Subcutaneous adipose tissue (tissue), 4 donors: ENCODE data around the gene TBC1D26. TPM values are rescaled to one million over a fixed set of nuclear protein-coding genes. Genes with fewer than 3 reads are reported as not detected.

Source experiments
- CTCF ChIP-seq: fragments of 450-650 bp; IDR thresholded peaks from one replicate; pipeline ENCODE4 v1.5.1; 2016; ENCODE audit warnings: low read depth, mild to moderate bottlenecking, control low read depth, antibody characterized with exemption, moderate library complexity
- small RNA-seq: library from RNA; depleted of rRNA; stranded (forward); fragments of <200 nt; gene quantifications from one replicate; pipeline ENCODE3, GENCODE V24; 2016
- total RNA-seq, 4 donors: library from RNA; depleted of rRNA; stranded (reverse); fragments of >200 nt; gene quantifications; one replicate each; pipeline ENCODE4 v1.1.0, GENCODE V29; 2016

The TBC1D26 gene
- total RNA-seq, 4 donors from 2014 or later, result 1.5 TPM; not detected in 3

GRCh38 chr17:15779119-15779518 lies 47.0 kb downstream of the TBC1D26 start:
- TF ChIP-seq CTCF, result no peak

GRCh38 chr17:15780188-15780587 lies 48.1 kb downstream of the TBC1D26 start:
- no peak for TF ChIP-seq CTCF

GRCh38 chr17:15782866-15783265 lies 50.8 kb downstream of the TBC1D26 start:
- no peak for TF ChIP-seq CTCF

- TF ChIP-seq CTCF, result no peak
Measured at GRCh38 chr17:15783461-15783860, 51.4 kb downstream of the TBC1D26 start.

Small RNAs within 50 kb of the gene (small RNA-seq; reads per million reads assigned to genes)
- gene AC015922.1 (not detected), gene RNA5SP436 (not detected)

Other genes with a start within 250 kb of the TBC1D26 start
- 10 to 100 TPM in 3 of 4 donors, 1 to 10 TPM in 1; 8.3 to 20.2 (median 14.3) TPM for gene TVP23C, start 168.8 kb upstream of the TBC1D26 start, total RNA-seq
- 1 to 10 TPM in 2 of 4 donors, under 1 TPM in 2; 0.34 to 3.0 (median 1.5) TPM for gene FBXW10B, start 112.6 kb upstream of the TBC1D26 start, total RNA-seq
- 10 to 100 TPM; 11.0 to 26.8 (median 18.2) TPM for gene TRIM16, start 48.0 kb upstream of the TBC1D26 start, total RNA-seq
- 10 to 100 TPM in 3 of 4 donors, 1 to 10 TPM in 1; 6.4 to 16.0 (median 12.2) TPM for gene ZNF286A, start 32.5 kb upstream of the TBC1D26 start, total RNA-seq
- gene ADORA2B, start 212.8 kb downstream of the TBC1D26 start, total RNA-seq, result 10 to 100 TPM in 1 of 4 donors, 1 to 10 TPM in 2, not detected in 1; 1.1 to 11.4 (median 1.3) TPM